ENCODE results near the gene AADACL4.

The AADACL4 gene

GRCh38 chr1:12678350-12678749, 34.5 kb downstream of the AADACL4 start:
- Histone ChIP-seq H3K9ac (ENCODE audit: low read length) (no peak overlapping the region), H3K27ac (ENCODE audit: low read depth, low read length) (no peak overlapping the region), H3K27me3 (ENCODE audit: control insufficient read depth, insufficient read depth, low read length) (no peaks in the 10 kb centered on the region), H3K4me1 (ENCODE audit: control insufficient read depth, insufficient read depth, low read length) (no peaks in the 10 kb centered on the region), H3K4me3 (ENCODE audit: low read length) (no peak overlapping the region), H3K36me3 (ENCODE audit: control insufficient read depth, insufficient read depth, low read length) (no peaks in the 10 kb centered on the region)

- Histone ChIP-seq H3K27me3 (ENCODE audit: control insufficient read depth, insufficient read depth, low read length) (no peaks in the 10 kb centered on the region), H3K36me3 (ENCODE audit: control insufficient read depth, insufficient read depth, low read length) (no peaks in the 10 kb centered on the region), H3K4me3 (ENCODE audit: low read length) (no peak overlapping the region), H3K4me1 (ENCODE audit: control insufficient read depth, insufficient read depth, low read length) (no peaks in the 10 kb centered on the region), H3K27ac (ENCODE audit: low read depth, low read length) (no peak overlapping the region), H3K9ac (ENCODE audit: low read length) (no peak overlapping the region)
Observed at GRCh38 chr1:12678820-12679219, 34.9 kb downstream of the AADACL4 start.

GRCh38 chr1:12690156-12690555, 46.3 kb downstream of the AADACL4 start:
- no peak overlapping the region for H3K4me3 ChIP-seq (ENCODE audit: low read length)
- no peaks in the 10 kb centered on the region for H3K36me3 ChIP-seq (ENCODE audit: control insufficient read depth, insufficient read depth, low read length)
- no peak overlapping the region for H3K27ac ChIP-seq (ENCODE audit: low read depth, low read length)
- no peaks in the 10 kb centered on the region for H3K27me3 ChIP-seq (ENCODE audit: control insufficient read depth, insufficient read depth, low read length)
- H3K9ac ChIP-seq (ENCODE audit: low read length) = no peak overlapping the region
- no peaks in the 10 kb centered on the region for H3K4me1 ChIP-seq (ENCODE audit: control insufficient read depth, insufficient read depth, low read length)

GRCh38 chr1:12692967-12693782, 49.3 kb downstream of the AADACL4 start:
- H3K4me3 ChIP-seq (ENCODE audit: low read length) = no peak overlapping the region
- no peaks in the 10 kb centered on the region for H3K4me1 ChIP-seq (ENCODE audit: control insufficient read depth, insufficient read depth, low read length)
- H3K27ac ChIP-seq (ENCODE audit: low read depth, low read length) = no peak overlapping the region
- H3K36me3 ChIP-seq (ENCODE audit: control insufficient read depth, insufficient read depth, low read length) = no peaks in the 10 kb centered on the region
- no peaks in the 10 kb centered on the region for H3K27me3 ChIP-seq (ENCODE audit: control insufficient read depth, insufficient read depth, low read length)
- H3K9ac ChIP-seq (ENCODE audit: low read length) = no peak overlapping the region

- no peak overlapping the region for H3K9ac ChIP-seq (ENCODE audit: low read length)
- no peaks in the 10 kb centered on the region for H3K4me1 ChIP-seq (ENCODE audit: control insufficient read depth, insufficient read depth, low read length)
- no peak overlapping the region for H3K4me3 ChIP-seq (ENCODE audit: low read length)
- H3K36me3 ChIP-seq (ENCODE audit: control insufficient read depth, insufficient read depth, low read length) = no peaks in the 10 kb centered on the region
- H3K27ac ChIP-seq (ENCODE audit: low read depth, low read length) = no peak overlapping the region
- no peaks in the 10 kb centered on the region for H3K27me3 ChIP-seq (ENCODE audit: control insufficient read depth, insufficient read depth, low read length)
Observed at GRCh38 chr1:12696658-12697057, 52.8 kb downstream of the AADACL4 start.

GRCh38 chr1:12697397-12697796, 53.5 kb downstream of the AADACL4 start:
- H3K27ac ChIP-seq (ENCODE audit: low read depth, low read length) = no peak overlapping the region
- no peaks in the 10 kb centered on the region for H3K27me3 ChIP-seq (ENCODE audit: control insufficient read depth, insufficient read depth, low read length)
- no peak overlapping the region for H3K9ac ChIP-seq (ENCODE audit: low read length)
- H3K4me1 ChIP-seq (ENCODE audit: control insufficient read depth, insufficient read depth, low read length) = no peaks in the 10 kb centered on the region
- H3K4me3 ChIP-seq (ENCODE audit: low read length) = no peak overlapping the region
- no peaks in the 10 kb centered on the region for H3K36me3 ChIP-seq (ENCODE audit: control insufficient read depth, insufficient read depth, low read length)

- Histone ChIP-seq H3K9ac (ENCODE audit: low read length) (no peak overlapping the region), H3K27me3 (ENCODE audit: control insufficient read depth, insufficient read depth, low read length) (no peaks in the 10 kb centered on the region), H3K27ac (ENCODE audit: low read depth, low read length) (no peak overlapping the region), H3K36me3 (ENCODE audit: control insufficient read depth, insufficient read depth, low read length) (no peaks in the 10 kb centered on the region), H3K4me1 (ENCODE audit: control insufficient read depth, insufficient read depth, low read length) (no peaks in the 10 kb centered on the region), H3K4me3 (ENCODE audit: low read length) (no peak overlapping the region)
Observed at GRCh38 chr1:12703821-12704451, 60.1 kb downstream of the AADACL4 start.

- no peaks in the 10 kb centered on the region for H3K27me3 ChIP-seq (ENCODE audit: control insufficient read depth, insufficient read depth, low read length)
- no peak overlapping the region for H3K4me3 ChIP-seq (ENCODE audit: low read length)
- no peaks in the 10 kb centered on the region for H3K36me3 ChIP-seq (ENCODE audit: control insufficient read depth, insufficient read depth, low read length)
- H3K9ac ChIP-seq (ENCODE audit: low read length) = no peak overlapping the region
- no peak overlapping the region for H3K27ac ChIP-seq (ENCODE audit: low read depth, low read length)
- no peaks in the 10 kb centered on the region for H3K4me1 ChIP-seq (ENCODE audit: control insufficient read depth, insufficient read depth, low read length)
Observed at GRCh38 chr1:12706061-12706460, 62.2 kb downstream of the AADACL4 start.

- no peaks in the 10 kb centered on the region for H3K36me3 ChIP-seq (ENCODE audit: control insufficient read depth, insufficient read depth, low read length)
- H3K27me3 ChIP-seq (ENCODE audit: control insufficient read depth, insufficient read depth, low read length) = no peaks in the 10 kb centered on the region
- no peak overlapping the region for H3K27ac ChIP-seq (ENCODE audit: low read depth, low read length)
- H3K4me1 ChIP-seq (ENCODE audit: control insufficient read depth, insufficient read depth, low read length) = no peaks in the 10 kb centered on the region
- no peak overlapping the region for H3K4me3 ChIP-seq (ENCODE audit: low read length)
- H3K9ac ChIP-seq (ENCODE audit: low read length) = no peak overlapping the region
Observed at GRCh38 chr1:12708396-12709090, 64.7 kb downstream of the AADACL4 start.

GRCh38 chr1:12709091-12709491, 65.2 kb downstream of the AADACL4 start:
- Histone ChIP-seq H3K27ac (ENCODE audit: low read depth, low read length) (no peak overlapping the region), H3K9ac (ENCODE audit: low read length) (no peak overlapping the region)

GRCh38 chr1:12709696-12710095, 65.8 kb downstream of the AADACL4 start:
- Histone ChIP-seq H3K27me3 (ENCODE audit: control insufficient read depth, insufficient read depth, low read length) (no peaks in the 10 kb centered on the region), H3K4me3 (ENCODE audit: low read length) (no peak overlapping the region)

More at GRCh38 chr1:12709091-12709491, 65.2 kb downstream of the AADACL4 start:
- Histone ChIP-seq H3K4me1 (ENCODE audit: control insufficient read depth, insufficient read depth, low read length) (no peaks in the 10 kb centered on the region), H3K36me3 (ENCODE audit: control insufficient read depth, insufficient read depth, low read length) (no peaks in the 10 kb centered on the region), H3K27me3 (ENCODE audit: control insufficient read depth, insufficient read depth, low read length) (no peaks in the 10 kb centered on the region), H3K4me3 (ENCODE audit: low read length) (no peak overlapping the region)

GRCh38 chr1:12711536-12711935, 67.7 kb downstream of the AADACL4 start:
- Histone ChIP-seq H3K27me3 (ENCODE audit: control insufficient read depth, insufficient read depth, low read length) (no peaks in the 10 kb centered on the region), H3K36me3 (ENCODE audit: control insufficient read depth, insufficient read depth, low read length) (no peaks in the 10 kb centered on the region), H3K9ac (ENCODE audit: low read length) (no peak overlapping the region), H3K4me3 (ENCODE audit: low read length) (no peak overlapping the region), H3K27ac (ENCODE audit: low read depth, low read length) (no peak overlapping the region), H3K4me1 (ENCODE audit: control insufficient read depth, insufficient read depth, low read length) (no peaks in the 10 kb centered on the region)

More at GRCh38 chr1:12709696-12710095, 65.8 kb downstream of the AADACL4 start:
- no peak overlapping the region for H3K9ac ChIP-seq (ENCODE audit: low read length)
- H3K27ac ChIP-seq (ENCODE audit: low read depth, low read length) = no peak overlapping the region
- H3K36me3 ChIP-seq (ENCODE audit: control insufficient read depth, insufficient read depth, low read length) = no peaks in the 10 kb centered on the region
- no peaks in the 10 kb centered on the region for H3K4me1 ChIP-seq (ENCODE audit: control insufficient read depth, insufficient read depth, low read length)
